NCI-H2107 treated with DMSO at 0.1 percent for 48 hours (cell line): ENCODE data around the gene BPGM.

Experiments
- DNase-seq: peaks from one replicate; lab custom pipeline; 2025; ENCODE audit not compliant: unreplicated experiment; lab: John Stamatoyannopoulos, UW

The BPGM gene

DNA sequence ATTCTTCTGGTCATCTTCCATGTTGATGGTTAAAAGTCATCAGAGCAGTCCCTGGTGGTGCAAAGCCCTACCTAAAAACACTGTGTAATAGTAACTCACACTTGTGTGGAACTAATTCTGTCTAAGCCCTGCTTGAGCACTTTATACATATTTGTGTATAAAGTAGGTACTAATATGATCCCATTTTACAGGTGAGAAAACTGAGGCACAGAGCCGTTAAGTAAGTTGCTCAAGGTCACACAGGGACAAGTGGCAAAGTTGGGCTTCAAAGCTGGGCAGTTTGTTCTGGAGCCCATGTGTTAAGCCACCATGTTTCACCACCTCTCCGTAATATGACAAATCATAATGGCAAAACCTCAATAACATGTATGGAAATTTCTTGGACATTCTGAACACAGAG, 48.1 kb downstream of the BPGM start:
- DNase-seq: no peak

DNA sequence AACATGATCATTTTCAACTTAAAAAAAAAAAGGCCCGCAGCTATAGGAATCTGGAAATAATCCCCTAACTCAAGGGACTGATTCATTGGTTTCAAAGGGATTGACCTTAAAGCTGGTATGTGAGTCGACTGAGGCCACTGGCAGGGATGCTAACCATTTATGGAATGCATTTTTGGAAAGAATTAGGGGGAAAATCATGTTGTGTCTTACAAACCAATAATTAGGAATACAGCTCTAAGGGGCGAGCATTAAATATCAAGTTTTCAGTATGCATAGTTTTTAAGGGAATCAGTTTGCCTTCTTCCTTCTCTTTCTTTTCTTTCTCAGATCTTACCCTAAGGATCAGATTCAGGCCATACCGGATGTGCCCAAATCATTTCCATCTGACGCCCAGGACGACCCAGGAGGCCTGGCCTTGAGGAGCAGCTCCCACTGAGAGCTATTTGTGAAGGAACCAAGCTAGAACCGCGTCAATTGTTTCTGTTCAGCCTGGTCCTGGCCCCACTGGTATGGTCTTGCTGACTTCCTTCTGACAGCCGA, 48.7 kb downstream of the BPGM start:
- no peak for DNase-seq

DNA sequence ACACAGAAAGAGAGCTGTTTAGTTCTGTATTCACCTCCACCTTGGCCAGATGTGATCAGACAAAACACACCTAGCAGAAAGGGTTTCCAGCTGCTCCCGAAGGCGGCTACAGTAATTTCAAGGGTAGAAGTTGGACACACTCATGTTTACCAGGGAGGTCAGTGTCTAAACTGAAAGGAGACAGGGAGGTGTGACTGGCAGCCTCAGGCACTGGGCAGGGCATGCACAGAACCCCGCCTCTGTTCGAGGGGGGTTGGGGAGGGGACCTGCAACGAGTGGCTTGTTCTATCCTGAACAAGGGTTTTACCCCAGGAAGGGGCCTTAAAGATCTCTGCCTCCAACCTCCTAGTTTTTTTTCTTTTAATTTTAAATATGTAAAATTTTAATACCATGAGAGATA, 49.6 kb downstream of the BPGM start:
- DNase-seq: no peak

DNA sequence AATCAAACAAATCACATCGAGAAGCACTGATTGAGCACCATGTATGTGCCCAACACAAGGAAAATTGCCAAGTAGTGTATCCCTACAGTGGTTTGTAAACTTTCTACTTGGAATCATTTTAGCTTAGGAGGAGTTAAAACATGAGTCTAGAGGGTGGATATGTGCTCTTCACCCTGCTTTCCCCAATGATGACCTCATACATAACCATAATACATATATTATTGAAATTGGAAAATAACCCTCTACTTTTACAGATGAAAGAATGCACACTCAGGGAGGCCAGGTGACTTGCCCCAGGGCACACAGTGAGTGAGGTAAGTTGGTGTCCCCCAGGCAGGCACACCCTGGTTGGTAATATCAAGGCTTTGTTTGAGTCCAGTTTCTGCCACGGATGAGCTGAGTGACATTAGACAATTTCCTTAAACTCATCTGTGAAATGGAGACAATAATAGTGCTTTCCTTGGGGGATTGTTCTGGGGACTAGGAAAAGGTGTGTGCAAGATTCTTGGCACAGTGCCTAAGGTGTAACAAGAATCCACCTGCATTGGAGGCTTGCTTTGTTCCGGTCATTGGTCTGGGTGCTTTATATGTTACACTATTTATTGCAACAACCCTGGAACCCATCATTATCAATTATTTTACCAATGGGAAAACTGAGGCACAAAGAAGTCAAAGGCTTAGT, 50.7 kb downstream of the BPGM start:
- no peak for DNase-seq

DNA sequence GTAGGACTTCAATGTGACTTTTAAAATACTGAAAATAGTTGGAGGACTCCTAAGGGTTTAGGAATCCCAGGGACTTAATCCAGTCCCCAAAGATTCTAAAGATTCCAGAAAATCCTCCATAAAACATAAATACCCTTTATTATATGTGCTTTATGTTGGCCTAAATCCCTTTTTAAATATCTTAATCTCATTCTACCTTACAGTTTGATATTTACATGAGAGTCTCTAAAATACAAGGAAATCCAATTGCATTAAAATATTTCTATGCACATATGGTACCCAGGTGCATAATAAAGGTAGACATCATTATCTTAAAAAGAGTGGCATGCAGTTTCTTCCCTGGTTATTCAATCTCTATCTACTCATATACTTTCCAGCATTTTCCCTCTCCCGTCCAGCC, 51.8 kb downstream of the BPGM start:
- no peak for DNase-seq

DNA sequence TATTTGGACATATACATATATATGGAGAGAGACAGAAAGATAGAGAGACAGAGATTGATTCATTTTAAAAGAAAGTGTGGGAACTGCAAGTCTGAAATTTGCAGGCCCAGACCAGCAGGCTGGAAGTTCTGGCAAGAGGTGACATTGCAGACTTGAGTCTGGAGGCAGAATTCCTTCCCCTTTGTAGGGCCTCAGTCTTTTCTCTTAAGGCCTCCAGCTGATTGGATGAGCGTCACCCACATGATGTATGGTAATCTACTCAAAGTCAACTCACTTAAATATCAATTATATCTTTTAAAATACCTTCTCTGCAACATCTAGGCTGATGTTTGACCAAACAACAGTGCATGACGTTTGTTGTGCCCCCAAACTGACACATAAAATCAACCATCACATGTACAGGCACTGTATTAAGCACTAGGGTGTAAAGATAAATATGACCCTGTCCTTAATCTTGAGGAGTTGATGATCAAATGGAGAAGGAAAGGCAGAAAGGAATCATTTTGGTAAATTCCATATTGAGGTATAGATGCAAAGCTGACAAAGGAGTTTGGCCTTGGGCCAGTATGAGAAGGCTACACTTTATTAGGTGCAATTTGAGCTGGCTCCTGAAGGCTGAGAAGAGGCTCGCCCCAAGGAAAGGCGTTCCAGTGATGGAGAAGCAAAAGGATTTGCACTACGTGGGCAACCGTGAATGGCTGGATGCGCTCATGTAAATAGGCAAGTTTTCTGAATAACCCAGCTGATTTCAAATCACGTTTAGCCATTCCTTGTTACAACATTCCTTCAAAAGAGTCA, 52.6 kb downstream of the BPGM start:
- DNase-seq: no peak

DNA sequence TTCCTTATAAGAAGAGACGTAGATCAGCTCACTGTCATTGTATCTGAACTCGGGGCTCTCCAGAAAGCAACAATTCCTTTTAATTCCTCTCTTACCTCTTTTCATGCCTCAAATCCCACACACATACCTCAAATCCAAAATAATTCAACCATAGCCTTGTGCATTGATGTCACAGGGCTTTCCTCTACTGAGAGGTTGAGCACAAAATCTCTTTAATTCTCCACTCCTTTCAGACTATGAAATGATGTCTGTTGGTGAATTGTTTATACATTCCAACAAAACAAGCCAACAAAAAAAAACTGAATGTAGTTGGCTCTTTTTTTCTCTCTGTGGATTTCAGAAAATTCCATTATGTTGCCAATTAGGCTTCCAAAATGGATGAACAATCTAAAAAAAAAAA, 53.2 kb downstream of the BPGM start:
- no peak for DNase-seq

DNA sequence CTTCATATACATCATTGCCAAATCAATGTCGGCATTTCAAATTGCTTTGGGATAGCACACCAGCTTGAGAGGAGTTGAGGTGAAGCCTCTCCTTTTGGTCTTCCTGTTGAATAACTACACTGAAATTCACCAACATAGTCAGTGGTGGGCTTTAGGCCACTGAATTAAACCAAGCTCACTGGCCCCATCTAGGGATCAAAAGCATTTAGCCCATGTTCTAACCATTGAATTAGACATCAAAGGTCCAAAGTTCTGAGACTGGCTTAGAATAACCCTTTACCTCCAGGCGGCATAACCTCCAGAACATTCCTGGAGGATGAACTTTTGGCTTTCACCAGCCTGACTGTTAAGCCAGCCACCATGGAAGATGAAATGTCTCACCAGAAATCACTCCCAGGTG, 54.6 kb downstream of the BPGM start:
- DNase-seq: no peak

DNA sequence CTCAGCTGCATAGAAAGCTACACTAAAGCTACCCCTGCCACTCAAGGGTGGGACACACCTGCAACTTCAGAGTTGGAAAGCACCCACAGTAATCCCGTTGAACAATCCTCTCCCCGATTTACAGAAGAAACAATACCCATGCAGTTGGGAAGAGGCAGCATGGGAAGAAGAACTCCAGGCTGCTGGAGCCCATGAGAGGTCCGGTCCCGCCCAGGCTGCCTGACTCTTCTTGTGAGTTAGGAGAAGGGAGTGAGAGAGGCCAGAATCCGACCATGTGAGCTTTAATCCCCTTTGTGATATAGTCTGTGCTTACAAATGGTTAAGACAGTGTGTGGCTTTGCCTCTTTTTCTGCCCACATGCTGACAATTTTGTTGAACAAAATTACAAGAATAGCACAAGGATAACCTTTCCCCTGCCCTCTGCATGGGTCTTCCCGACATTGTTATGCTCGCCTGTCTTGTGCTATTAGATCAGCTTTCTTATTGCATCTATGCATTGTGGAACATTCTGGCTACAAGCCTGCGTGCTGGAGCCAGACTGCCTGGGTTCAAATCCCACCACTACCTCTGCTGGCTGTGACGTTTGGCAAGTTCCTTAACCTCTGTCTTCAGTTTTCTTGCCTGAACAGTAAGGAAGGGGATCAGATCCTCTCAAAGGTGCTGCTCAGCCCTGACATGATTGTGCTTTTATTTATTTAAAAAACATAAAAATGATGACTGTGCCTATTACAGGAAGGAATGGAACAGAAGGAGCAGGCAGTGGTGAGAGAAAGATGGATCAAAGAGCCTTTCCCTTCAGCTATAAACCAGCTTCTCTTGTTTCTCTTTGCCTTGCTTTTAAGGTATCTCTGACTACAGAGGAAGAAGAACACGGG, 56.0 kb downstream of the BPGM start:
- no peak for DNase-seq

DNA sequence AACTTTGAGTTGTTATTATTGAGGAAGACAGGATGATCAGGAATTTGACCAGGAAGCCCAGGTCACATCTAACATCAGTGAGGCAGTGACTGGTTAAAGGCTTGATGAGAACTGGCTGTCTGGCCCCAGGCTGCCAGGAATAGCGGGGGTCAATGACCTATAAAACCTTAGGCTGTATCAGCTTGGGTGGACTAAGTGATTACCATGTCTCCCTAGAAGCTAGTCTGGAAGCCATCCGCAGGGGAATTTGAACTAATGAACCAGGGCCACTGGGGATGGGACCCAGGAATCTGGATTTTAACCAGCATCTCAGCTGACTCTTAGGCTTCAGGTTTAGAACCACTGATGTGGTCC, 56.6 kb downstream of the BPGM start:
- no peak for DNase-seq

DNA sequence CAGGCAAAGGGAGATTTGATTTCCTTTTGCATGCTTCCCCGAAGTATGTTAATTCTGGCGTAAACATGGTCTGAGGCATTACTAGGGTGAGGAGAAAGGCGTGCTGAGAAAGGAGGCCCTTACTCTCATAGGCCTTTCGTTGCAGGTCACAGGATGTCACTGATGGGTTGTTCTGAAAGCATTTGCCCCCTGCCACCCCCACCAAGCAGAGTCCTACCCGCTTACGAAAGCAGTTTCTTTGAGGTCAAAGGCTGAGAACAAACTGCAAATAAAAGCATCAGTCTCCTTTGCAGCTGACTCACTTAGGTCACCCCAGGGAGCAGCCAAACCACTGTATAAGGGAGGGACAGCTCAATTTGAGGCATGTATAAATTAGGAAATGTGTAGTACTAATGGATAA, 57.1 kb downstream of the BPGM start:
- DNase-seq: no peak

DNA sequence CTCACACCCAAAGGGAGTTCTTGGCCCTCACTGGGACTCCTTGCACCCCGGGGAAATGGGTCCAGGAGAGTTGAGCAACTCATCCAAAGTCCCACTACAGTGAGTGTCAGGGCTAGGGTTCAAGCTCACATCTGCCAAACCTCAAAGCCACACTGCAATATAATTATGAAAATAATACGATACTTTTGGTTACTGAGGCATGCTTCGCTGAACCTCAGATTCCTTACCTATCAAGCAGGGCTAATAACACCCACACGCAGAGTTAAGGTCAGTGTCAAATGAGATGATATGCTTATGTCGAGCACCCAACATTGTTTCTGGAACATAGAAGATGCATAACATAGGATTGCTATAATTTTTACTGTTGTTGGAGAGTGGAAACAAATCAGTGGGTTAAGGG, 58.2 kb downstream of the BPGM start:
- no peak for DNase-seq

DNA sequence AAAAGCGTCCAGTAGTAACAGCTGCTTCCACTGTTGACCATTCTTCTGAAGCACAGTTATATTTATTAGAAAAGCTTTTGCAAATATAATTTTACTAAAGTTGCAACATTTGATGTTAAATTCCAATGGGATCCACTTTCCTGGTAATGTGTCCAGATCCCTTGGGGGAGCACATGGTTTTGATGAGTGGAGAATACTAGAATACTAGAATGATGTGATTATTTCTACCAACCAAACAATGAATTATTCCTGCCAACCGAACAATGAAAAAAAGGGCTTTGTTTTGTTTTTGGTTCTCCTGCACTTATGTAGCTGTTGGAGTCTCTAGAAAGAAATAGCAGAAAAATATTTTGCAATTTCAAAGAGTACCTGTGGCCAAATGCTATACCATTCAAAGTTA, 59.1 kb downstream of the BPGM start:
- no peak for DNase-seq

DNA sequence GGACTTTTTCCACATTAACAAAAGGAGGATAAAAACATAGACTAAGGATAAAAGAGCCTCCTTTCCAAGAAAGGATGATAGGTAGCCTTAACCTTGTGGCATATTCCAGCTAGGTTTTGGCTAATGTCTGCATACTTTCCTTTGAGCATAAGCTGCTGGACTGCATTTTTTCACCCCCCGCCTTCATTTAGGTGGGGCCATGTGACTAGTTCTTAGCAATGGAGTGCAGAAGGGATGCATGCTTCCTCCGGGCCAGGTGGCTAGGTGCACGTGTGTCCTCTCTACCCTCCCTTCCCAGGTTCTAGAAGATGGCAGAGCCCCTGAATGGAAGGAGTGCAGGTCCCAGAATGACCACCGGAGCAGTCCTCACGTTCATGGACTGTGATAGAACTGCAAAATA, 59.8 kb downstream of the BPGM start:
- DNase-seq: no peak

DNA sequence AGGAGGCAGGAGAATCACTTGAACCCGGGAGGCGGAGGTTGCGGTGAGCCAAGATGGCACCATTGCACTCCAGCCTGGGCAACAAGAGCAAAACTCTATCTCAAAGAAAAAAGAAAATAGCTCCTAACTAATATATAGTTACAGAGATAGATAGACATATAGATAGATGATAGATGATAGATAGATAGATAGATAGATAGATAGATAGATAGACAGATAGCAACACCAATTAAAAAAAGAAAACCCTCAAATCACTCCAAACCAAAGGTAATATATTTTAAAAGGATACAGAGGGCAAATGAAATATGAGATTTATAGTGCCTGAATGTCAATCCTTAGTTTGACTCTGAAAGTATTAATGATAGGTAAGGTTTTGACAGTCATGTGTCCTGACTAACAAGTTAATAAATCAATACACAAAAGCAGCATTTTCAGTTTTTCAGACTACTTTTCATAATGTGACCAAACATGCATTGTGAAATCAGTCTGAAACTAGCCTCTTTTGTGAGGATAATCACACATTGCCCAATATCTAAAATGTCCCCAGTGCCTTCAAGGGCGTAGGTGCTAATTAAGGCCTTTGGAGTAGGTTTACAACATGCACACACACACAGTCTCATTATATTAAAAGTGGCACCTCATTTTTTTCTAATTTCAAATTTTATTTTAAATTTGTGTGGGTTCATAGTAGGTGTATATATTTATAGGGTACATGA, 61.2 kb downstream of the BPGM start:
- DNase-seq: no peak

DNA sequence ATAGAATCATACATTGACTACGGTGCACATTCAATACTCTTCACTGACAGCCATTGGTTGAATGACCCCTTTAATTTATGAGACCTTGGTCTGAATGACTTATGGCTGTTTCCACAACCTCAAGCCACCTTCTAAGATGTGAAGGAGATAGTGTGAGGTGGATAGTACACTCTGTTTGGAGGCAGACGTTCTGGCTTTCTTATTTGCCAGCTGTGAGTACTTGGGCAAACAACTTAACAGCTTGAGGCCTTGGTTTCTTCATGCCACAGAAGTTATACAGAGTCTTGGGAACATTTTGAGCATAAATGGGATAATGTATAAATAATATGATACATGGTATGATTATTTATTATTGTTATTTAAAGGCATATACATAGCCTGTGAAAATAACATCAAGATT, 62.0 kb downstream of the BPGM start:
- DNase-seq: no peak

DNA sequence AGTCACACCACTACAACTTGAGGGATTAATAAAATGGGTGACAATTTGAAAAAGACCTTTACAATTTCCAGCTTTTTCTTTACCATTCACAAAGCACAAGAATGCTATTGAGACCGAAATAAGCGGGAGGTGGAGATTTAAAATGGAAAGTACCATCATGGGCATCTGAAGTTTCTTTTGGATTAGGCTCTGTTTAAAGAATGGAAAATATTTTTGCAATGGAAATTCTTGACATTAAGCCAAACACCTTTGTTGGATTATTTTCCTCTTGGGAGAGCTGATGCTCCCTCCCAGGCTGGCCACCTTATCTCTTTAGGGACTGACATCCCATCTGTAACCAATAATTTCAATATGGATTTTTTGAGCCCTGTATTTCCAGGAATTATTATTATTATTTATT, 62.5 kb downstream of the BPGM start:
- no peak for DNase-seq

DNA sequence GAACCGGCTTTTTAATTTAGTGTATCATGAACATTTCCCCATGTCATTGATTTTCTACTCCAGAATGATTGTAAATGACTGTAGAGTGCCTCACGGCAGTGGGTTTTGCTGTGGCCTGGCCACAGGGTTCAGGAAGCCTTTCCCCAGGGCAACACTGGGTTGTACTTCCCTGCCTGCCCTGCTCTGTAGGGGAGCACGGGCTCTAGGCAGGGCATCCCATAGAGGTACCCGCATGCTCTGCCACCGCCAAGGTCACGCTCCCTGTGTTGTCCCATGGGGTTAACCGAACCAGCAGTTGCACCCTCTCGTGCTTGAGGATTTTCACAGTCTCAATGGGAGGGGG, 63.8 kb downstream of the BPGM start:
- DNase-seq: no peak

DNA sequence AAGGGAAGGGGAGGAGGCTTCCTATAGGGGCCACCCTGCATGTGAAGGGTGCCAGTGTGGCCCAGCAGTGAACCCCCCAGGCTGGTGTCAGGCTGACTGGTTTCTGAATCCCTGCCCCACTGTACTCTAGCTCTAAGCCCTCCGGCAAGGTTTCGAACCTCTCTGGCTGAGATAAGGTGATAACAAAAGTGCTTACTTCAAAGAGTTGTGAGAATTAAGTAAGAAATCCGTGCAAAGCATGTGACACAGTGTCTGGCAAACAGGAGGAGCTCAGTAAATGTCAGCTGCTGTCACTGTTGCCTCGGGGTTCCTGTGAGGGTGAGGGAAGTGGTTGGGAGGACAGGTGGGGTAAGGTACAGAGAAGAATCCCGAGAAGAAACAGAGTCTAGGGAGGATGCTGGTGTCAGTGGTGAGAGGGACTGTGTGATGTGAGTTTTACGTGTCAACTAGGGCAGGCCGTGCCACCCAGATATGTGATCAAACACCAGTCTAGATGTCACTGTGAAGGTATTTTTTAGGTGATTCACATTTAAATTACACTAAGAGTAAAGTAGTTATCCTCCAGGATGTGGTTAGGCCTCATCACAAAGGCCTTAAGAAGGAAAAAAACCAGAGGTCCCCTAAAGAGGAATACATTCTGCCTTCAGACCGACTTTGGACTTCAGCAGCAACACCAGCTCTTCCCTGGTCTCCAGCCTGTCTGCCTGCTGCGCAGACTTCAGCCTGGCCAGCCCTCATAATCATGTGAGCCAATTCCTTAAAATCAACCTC, 64.4 kb downstream of the BPGM start:
- no peak for DNase-seq

DNA sequence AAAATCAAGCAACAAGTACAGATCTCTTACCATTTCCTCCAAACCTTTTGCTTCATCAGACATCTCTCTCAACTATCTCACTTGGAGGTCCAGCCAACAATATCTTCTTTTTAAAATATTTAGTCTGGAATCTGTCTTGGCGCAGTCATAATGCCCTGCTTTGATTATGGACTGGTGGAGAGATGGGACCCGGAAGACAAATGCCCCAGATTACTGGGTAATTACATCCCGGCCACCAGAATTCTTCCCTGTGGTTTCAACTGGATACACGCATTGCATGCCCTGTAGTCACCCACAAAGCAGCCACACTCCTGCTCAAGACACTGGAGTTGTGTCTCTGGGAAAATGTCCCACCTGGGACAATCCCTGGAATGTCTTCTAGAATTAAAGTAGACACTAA, 65.5 kb downstream of the BPGM start:
- DNase-seq: no peak
